Measurements from ENCODE around the gene GLB1L2.

DNA sequence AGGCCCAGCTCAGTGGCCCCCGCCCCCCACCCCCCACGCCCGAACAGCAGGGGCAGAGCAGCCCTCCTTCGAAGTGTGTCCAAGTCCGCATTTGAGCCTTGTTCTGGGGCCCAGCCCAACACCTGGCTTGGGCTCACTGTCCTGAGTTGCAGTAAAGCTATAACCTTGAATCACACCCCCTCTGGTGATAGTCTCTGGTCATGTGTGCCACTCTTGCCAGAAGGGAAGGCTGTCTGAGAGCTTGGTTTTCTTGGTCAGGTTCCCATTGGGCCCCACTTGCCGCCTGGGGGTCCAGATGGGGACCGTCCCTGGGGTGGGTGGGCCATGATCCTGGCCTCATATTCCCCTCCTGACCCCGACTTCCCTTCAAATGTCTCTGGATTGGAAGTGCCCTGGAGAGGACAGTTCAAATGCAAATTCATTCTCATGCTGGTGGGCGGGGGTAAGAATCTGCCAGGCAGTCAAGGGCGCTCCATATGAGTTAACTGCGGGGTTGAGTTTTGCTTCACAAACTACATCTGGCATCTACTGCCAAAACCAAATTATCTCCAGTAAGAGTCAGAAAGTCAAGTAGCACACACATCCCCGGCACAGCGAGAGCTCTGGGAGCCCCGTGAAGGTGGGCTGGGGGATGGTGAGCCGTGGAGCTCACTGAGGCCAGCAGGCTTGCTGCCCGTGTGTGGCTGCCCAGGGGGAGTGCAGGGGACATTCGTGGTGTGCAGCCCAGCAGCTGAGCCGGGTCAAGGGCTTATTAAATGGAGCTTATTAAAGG is 44.5 kb downstream of the GLB1L2 start:
- TF ChIP-seq, protein P1, sequence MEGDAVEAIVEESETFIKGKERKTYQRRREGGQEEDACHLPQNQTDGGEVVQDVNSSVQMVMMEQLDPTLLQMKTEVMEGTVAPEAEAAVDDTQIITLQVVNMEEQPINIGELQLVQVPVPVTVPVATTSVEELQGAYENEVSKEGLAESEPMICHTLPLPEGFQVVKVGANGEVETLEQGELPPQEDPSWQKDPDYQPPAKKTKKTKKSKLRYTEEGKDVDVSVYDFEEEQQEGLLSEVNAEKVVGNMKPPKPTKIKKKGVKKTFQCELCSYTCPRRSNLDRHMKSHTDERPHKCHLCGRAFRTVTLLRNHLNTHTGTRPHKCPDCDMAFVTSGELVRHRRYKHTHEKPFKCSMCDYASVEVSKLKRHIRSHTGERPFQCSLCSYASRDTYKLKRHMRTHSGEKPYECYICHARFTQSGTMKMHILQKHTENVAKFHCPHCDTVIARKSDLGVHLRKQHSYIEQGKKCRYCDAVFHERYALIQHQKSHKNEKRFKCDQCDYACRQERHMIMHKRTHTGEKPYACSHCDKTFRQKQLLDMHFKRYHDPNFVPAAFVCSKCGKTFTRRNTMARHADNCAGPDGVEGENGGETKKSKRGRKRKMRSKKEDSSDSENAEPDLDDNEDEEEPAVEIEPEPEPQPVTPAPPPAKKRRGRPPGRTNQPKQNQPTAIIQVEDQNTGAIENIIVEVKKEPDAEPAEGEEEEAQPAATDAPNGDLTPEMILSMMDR (IDR thresholded peaks at IDR 0.05; ENCODE audit: low read depth, low read length), result no peak
- TF ChIP-seq EZH2phosphoT487 (IDR thresholded peaks at IDR 0.05; ENCODE audit: low read depth), result no peak
